PC-9 (cell line): Measurements from ENCODE around the gene FBXL17.

Source experiments
- CTCF ChIP-seq: fragments of 200-600 bp; sonication (generic); conservative IDR thresholded peaks from 2 replicates; pipeline ENCODE4 v1.6.1; 2017; ENCODE audit warnings: mixed run types, antibody characterized with exemption, mild to moderate bottlenecking, moderate library complexity
- EZH2 ChIP-seq: fragments of 200-600 bp; sonication (generic); IDR thresholded peaks from 2 replicates; pipeline ENCODE4 v1.8.0; 2017; ENCODE audit warnings: antibody characterized with exemption, low read depth

DNA sequence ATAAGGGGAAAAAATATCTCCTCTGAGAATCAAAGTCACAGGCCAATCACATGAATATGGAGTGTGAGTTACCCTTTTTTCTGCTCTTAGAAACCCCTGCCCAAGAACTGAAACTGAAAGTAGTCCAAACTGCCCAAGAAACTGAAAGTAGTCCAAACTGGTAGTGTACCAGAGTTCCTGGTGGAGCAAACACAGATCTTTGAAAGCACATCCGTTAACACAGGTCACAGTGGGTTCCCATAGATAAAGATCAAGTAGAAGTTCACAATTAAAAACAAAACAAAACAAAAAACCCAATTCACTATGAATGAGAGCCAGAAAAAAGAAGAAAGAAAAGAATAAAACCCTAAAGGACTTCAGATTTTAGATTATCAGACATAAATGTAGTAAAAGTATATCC lies 378.7 kb downstream of the FBXL17 start:
- TF ChIP-seq CTCF (no peak), EZH2 (no peak)
